ENCODE data around the gene MAP2K7.

DNA sequence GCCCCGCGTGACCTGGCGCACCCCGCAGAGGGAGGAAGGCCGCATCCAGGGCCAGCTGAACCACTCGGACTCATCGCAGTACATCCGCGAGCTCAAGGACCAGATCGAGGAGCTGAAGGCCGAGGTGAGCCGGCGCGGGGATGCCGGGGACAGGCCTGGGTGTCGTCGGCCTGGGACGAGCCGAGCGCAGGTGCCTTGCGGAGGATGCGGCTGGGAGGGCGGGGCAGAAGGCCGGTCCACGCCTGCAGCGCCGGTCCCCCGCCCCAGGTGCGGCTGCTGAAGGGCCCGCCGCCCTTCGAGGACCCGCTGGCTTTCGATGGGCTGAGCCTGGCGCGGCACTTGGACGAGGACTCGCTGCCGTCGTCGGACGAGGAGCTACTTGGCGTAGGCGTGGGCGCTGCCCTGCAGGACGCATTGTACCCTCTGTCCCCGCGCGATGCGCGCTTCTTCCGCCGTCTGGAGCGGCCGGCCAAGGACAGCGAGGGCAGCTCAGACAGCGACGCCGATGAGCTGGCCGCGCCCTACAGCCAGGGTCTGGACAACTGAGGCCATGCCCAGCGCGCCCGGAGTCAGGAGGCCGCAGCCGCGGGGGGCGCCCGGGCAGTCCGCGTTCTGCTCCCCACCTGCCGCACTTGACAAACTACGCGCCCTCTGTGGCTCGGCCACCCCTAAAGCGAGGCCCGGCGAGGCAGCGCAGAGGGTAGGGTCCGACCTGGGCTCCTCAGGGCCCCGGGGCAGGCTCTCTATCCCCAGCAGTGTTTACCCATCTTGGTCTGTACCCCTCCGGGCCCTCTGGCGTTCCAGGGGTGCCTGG, 40.3 kb upstream of the MAP2K7 start:
- no peak for TF ChIP-seq EZH2 (IDR thresholded peaks at IDR 0.05; ENCODE audit: borderline replicate concordance, low read depth, low read length, severe bottlenecking)
- TF ChIP-seq, protein P1, sequence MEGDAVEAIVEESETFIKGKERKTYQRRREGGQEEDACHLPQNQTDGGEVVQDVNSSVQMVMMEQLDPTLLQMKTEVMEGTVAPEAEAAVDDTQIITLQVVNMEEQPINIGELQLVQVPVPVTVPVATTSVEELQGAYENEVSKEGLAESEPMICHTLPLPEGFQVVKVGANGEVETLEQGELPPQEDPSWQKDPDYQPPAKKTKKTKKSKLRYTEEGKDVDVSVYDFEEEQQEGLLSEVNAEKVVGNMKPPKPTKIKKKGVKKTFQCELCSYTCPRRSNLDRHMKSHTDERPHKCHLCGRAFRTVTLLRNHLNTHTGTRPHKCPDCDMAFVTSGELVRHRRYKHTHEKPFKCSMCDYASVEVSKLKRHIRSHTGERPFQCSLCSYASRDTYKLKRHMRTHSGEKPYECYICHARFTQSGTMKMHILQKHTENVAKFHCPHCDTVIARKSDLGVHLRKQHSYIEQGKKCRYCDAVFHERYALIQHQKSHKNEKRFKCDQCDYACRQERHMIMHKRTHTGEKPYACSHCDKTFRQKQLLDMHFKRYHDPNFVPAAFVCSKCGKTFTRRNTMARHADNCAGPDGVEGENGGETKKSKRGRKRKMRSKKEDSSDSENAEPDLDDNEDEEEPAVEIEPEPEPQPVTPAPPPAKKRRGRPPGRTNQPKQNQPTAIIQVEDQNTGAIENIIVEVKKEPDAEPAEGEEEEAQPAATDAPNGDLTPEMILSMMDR (IDR thresholded peaks at IDR 0.05; ENCODE audit: borderline replicate concordance, extremely low read depth, low read length, poor library complexity, severe bottlenecking): no peak

Measured in DND-41 (cell line).